ENCODE results near the gene GPD2.

GPD2 gene

DNA sequence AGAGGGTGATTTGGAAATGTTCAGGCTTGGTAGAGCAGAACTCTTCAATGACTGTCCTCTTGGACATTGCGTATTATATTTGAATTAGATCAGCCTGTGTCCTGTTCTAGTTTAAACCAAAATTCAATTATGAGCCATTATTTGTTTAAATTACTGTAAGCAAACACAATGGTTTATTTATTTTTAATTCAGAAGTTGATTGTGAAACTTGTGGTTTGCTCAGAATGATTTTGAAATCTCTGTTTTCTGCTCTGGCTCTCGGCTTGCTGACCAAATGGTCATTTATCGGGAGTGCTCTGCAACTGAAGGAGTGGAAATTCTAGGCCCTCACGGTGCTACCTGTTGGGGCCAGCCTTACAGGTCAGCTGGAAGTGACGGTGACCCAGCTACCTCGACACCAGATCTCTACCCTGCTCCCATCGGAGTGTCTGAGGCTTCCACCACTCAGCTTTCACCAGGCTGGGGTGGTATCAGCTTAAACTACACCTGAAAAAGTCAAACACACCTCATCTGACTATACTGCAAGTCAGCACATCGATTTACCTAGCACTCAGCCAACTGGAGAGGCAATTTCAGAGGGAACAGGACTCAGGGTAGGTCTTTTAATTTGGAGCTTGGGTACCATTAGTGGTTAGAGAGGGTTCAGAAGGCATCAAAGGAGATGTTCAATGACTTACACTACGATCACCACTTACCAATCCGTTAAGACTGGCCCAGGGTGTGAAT is 36.8 kb upstream of the GPD2 start:
- no CpG with 5 or more reads among the region's 10 CpGs for WGBS (ENCODE audit: extremely low coverage, insufficient coverage, low lambda C conversion rate)
- no peak overlapping the region for H4K8ac ChIP-seq (ENCODE audit: low read depth, low read length)
- H3K23ac ChIP-seq (ENCODE audit: low read length) = no peak overlapping the region
- no peak overlapping the region for H2BK5ac ChIP-seq (ENCODE audit: low read length)
- no peak overlapping the region for H2BK120ac ChIP-seq (ENCODE audit: low read depth, low read length)
- no peak overlapping the region for H3K18ac ChIP-seq (ENCODE audit: low read length)
- H3K4me3 ChIP-seq (ENCODE audit: low read length) = no peak overlapping the region
- H3K79me1 ChIP-seq (ENCODE audit: low read length) = no peaks in the 10 kb centered on the region
- no peak overlapping the region for H3K9ac ChIP-seq (ENCODE audit: low read length)
- H3K27me3 ChIP-seq (ENCODE audit: insufficient read depth, low read length, poor library complexity) = no peaks in the 10 kb centered on the region
- no peak overlapping the region for H2BK15ac ChIP-seq (replicated peaks; ENCODE audit: low read depth)
- no peak overlapping the region for H4K5ac ChIP-seq (ENCODE audit: low read length)
- H3K27ac ChIP-seq (ENCODE audit: low read depth, low read length) = no peak overlapping the region
- H3K4me2 ChIP-seq (ENCODE audit: low read length) = peak overlapping the region; percentile 91
- peak overlapping the region; percentile 8 for H3K56ac ChIP-seq (ENCODE audit: low read length)
- no peaks in the 10 kb centered on the region for H3K79me2 ChIP-seq (ENCODE audit: control insufficient read depth, insufficient read depth, low read length)
- no peak overlapping the region for H2AK5ac ChIP-seq (ENCODE audit: low read length)
- H3K4ac ChIP-seq (ENCODE audit: low read depth, low read length) = no peak overlapping the region
- H3K36me3 ChIP-seq (ENCODE audit: control insufficient read depth, insufficient read depth, low read length) = no peaks in the 10 kb centered on the region
- peaks cover 2% of the 10 kb centered on the region for H3K4me1 ChIP-seq (ENCODE audit: control insufficient read depth, low read depth, low read length)
- DNase-seq = peak; percentile 29

DNA sequence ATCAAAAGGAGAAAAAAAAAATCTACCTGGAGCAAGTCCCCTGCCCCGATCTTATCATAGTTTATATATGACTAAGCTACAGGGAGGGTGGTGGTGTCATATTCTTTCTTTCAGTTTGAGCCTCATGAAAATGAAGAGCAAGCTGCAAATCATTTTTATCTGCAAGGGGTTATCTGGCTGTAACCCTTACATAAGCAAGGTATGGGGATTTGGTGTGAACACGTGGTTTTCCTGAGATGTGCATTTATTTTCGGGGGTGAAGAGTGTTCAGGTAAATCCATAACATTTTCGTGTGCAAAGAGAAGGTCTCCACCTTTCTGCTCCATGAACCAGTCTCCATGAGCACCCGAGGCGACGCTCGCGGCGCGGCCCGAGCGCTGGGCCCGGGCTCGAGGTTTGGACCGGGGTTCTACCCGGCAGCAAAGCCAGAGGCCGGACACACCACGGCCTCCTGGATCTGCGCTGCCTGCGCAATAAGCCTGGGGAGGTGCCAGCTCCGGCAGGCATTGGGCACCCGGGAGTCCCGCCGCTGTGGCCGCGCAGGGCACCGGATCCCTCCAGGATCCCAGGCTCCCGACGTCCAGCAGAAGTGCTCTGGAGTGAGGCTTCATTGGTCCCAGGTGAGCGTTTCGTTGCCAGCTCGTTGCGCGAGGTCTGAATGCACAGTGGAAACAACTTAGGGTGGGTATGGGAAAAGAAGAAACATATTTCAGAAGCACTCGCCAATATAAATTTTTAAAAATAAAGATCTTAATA is 36.1 kb upstream of the GPD2 start:
- Histone ChIP-seq H3K4me2 (ENCODE audit: low read length) (peak overlapping the region; percentile 91), H3K4me3 (ENCODE audit: low read length) (peak overlapping the region; percentile 61), H3K27ac (ENCODE audit: low read depth, low read length) (no peak overlapping the region), H3K79me2 (ENCODE audit: control insufficient read depth, insufficient read depth, low read length) (no peaks in the 10 kb centered on the region), H3K27me3 (ENCODE audit: insufficient read depth, low read length, poor library complexity) (no peaks in the 10 kb centered on the region), H3K18ac (ENCODE audit: low read length) (no peak overlapping the region), H3K4ac (ENCODE audit: low read depth, low read length) (no peak overlapping the region), H2BK120ac (ENCODE audit: low read depth, low read length) (no peak overlapping the region), H3K56ac (ENCODE audit: low read length) (peak overlapping the region; percentile 89), H3K9ac (ENCODE audit: low read length) (peak overlapping the region; percentile 74), H3K23ac (ENCODE audit: low read length) (no peak overlapping the region), H2BK5ac (ENCODE audit: low read length) (no peak overlapping the region), H3K36me3 (ENCODE audit: control insufficient read depth, insufficient read depth, low read length) (no peaks in the 10 kb centered on the region), H3K4me1 (ENCODE audit: control insufficient read depth, low read depth, low read length) (peaks cover 2% of the 10 kb centered on the region), H3K79me1 (ENCODE audit: low read length) (no peaks in the 10 kb centered on the region), H2AK5ac (ENCODE audit: low read length) (no peak overlapping the region), H4K8ac (ENCODE audit: low read depth, low read length) (no peak overlapping the region), H2BK15ac (replicated peaks; ENCODE audit: low read depth) (no peak overlapping the region), H4K5ac (ENCODE audit: low read length) (no peak overlapping the region)
- peak; percentile 69 for DNase-seq
- WGBS (ENCODE audit: extremely low coverage, insufficient coverage, low lambda C conversion rate) = no CpG with 5 or more reads among the region's 36 CpGs

DNA sequence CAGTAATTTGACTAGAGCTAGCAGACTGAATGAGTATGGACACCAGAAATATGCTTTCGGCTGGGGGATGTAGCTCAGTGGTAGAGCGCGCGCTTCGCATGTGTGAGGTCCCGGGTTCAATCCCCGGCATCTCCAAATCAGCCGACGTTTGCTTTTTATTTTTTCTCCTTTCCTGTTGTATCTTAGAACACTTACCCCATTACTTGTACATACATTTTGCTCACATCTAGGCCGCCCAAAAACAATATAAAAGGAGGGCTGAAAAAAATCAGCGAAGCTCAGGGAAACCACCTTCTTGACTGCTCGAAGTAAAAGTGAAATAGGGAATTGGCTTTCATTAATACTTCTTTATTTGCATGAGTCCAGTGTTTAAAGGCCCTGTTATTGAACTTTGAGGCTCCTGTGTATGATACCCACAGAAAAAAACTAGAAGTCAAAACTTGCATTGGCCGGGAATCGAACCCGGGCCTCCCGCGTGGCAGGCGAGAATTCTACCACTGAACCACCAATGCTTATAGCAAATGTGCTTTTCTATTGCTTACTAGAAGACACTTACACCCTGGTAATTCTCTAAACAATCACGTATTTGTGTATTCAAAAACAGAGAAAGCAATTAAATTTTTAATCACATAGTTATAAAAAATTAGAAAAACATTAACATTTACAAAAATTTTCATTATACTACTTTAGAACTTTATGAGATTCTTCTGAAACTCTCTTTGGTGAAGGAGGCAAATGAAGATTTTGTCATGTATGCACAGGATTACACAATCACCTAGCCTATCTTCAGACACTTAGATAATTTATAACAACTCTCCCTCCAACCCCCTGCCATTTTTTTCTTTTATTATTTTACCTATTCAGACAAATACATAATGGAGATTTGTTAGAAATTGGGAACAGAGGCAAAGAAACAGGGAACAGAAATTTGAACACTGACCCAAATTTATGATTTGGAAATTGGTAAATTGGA is 35.2 kb upstream of the GPD2 start:
- Histone ChIP-seq H3K23ac (ENCODE audit: low read length) (no peak overlapping the region), H3K79me2 (ENCODE audit: control insufficient read depth, insufficient read depth, low read length) (no peaks in the 10 kb centered on the region), H3K56ac (ENCODE audit: low read length) (peak overlapping the region; percentile 35), H3K27ac (ENCODE audit: low read depth, low read length) (no peak overlapping the region), H4K5ac (ENCODE audit: low read length) (no peak overlapping the region), H3K4me3 (ENCODE audit: low read length) (peak overlapping the region; percentile 64), H3K79me1 (ENCODE audit: low read length) (no peaks in the 10 kb centered on the region), H3K18ac (ENCODE audit: low read length) (no peak overlapping the region), H3K27me3 (ENCODE audit: insufficient read depth, low read length, poor library complexity) (no peaks in the 10 kb centered on the region), H3K4me2 (ENCODE audit: low read length) (peak overlapping the region; percentile 85), H3K9ac (ENCODE audit: low read length) (peak overlapping the region; percentile 74), H2BK15ac (replicated peaks; ENCODE audit: low read depth) (no peak overlapping the region), H2AK5ac (ENCODE audit: low read length) (no peak overlapping the region), H2BK120ac (ENCODE audit: low read depth, low read length) (no peak overlapping the region), H3K4me1 (ENCODE audit: control insufficient read depth, low read depth, low read length) (peaks cover 2% of the 10 kb centered on the region), H3K4ac (ENCODE audit: low read depth, low read length) (no peak overlapping the region), H4K8ac (ENCODE audit: low read depth, low read length) (no peak overlapping the region), H3K36me3 (ENCODE audit: control insufficient read depth, insufficient read depth, low read length) (no peaks in the 10 kb centered on the region), H2BK5ac (ENCODE audit: low read length) (no peak overlapping the region)
- no CpG with 5 or more reads among the region's 19 CpGs for WGBS (ENCODE audit: extremely low coverage, insufficient coverage, low lambda C conversion rate)
- DNase-seq = peak; percentile 86

DNA sequence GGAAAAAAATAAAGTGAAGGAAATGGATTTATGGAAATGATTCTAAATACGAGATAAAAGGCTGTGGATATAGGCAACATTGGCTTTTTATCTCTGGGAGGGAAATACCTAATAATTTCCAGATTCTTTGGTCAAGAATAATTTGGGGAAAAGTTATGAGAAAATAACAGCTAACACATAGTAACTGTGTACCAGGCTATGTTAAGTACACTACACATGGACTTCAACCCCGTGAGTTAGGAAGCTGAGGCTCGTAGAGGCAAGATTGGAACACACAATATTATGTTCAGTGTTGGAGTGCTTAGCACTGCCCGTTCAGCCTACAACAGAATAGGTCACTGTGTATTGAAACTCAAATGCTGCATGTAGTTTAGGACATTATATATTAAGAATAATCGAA is 34.3 kb upstream of the GPD2 start:
- no peak overlapping the region for H3K18ac ChIP-seq (ENCODE audit: low read length)
- no peak overlapping the region for H3K23ac ChIP-seq (ENCODE audit: low read length)
- H2BK15ac ChIP-seq (replicated peaks; ENCODE audit: low read depth) = no peak overlapping the region
- H3K79me1 ChIP-seq (ENCODE audit: low read length) = no peaks in the 10 kb centered on the region
- H3K4me3 ChIP-seq (ENCODE audit: low read length) = no peak overlapping the region
- no peak overlapping the region for H3K9ac ChIP-seq (ENCODE audit: low read length)
- H3K27ac ChIP-seq (ENCODE audit: low read depth, low read length) = no peak overlapping the region
- no peaks in the 10 kb centered on the region for H3K27me3 ChIP-seq (ENCODE audit: insufficient read depth, low read length, poor library complexity)
- no peak overlapping the region for H2BK5ac ChIP-seq (ENCODE audit: low read length)
- no peak overlapping the region for H3K56ac ChIP-seq (ENCODE audit: low read length)
- H2BK120ac ChIP-seq (ENCODE audit: low read depth, low read length) = no peak overlapping the region
- H2AK5ac ChIP-seq (ENCODE audit: low read length) = no peak overlapping the region
- H3K4me2 ChIP-seq (ENCODE audit: low read length) = no peak overlapping the region
- no peak overlapping the region for H4K8ac ChIP-seq (ENCODE audit: low read depth, low read length)
- H3K79me2 ChIP-seq (ENCODE audit: control insufficient read depth, insufficient read depth, low read length) = no peaks in the 10 kb centered on the region
- H3K4ac ChIP-seq (ENCODE audit: low read depth, low read length) = no peak overlapping the region
- H4K5ac ChIP-seq (ENCODE audit: low read length) = no peak overlapping the region
- H3K4me1 ChIP-seq (ENCODE audit: control insufficient read depth, low read depth, low read length) = peaks cover 2% of the 10 kb centered on the region
- WGBS (ENCODE audit: extremely low coverage, insufficient coverage, low lambda C conversion rate) = 96% methylated on average over 2 of the region's 5 CpGs
- no peak for DNase-seq
- H3K36me3 ChIP-seq (ENCODE audit: control insufficient read depth, insufficient read depth, low read length) = no peaks in the 10 kb centered on the region

DNA sequence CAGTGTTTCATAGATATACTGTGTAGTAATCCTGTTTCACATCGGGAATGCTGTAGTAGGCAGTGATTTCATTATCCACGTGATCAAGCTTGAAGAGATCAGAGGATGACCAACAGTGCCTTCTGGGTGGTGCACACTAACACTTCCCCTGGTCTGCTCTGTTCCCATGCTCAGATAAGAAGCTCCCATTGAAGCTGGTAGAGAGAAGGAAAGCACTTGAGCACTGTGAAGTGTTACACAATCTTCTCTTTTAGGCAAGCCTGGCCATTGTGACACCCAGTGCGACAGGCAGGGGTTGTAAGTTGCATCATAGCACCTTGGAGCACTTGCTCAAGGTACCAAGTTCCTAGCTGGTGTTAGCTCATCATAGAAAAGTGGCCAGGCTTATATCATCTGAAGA is 30.6 kb upstream of the GPD2 start:
- Histone ChIP-seq H3K4me3 (ENCODE audit: low read length) (no peak overlapping the region), H3K9ac (ENCODE audit: low read length) (no peak overlapping the region), H3K4me1 (ENCODE audit: control insufficient read depth, low read depth, low read length) (no peaks in the 10 kb centered on the region), H3K36me3 (ENCODE audit: control insufficient read depth, insufficient read depth, low read length) (no peaks in the 10 kb centered on the region), H4K5ac (ENCODE audit: low read length) (no peak overlapping the region), H3K27ac (ENCODE audit: low read depth, low read length) (no peak overlapping the region), H4K8ac (ENCODE audit: low read depth, low read length) (no peak overlapping the region), H2BK5ac (ENCODE audit: low read length) (no peak overlapping the region), H3K79me2 (ENCODE audit: control insufficient read depth, insufficient read depth, low read length) (no peaks in the 10 kb centered on the region), H2AK5ac (ENCODE audit: low read length) (no peak overlapping the region), H2BK120ac (ENCODE audit: low read depth, low read length) (no peak overlapping the region), H3K18ac (ENCODE audit: low read length) (no peak overlapping the region), H3K27me3 (ENCODE audit: insufficient read depth, low read length, poor library complexity) (no peaks in the 10 kb centered on the region), H2BK15ac (replicated peaks; ENCODE audit: low read depth) (no peak overlapping the region), H3K56ac (ENCODE audit: low read length) (no peak overlapping the region), H3K23ac (ENCODE audit: low read length) (no peak overlapping the region), H3K4ac (ENCODE audit: low read depth, low read length) (no peak overlapping the region), H3K4me2 (ENCODE audit: low read length) (no peak overlapping the region), H3K79me1 (ENCODE audit: low read length) (no peaks in the 10 kb centered on the region)
- no CpG with 5 or more reads among the region's 3 CpGs for WGBS (ENCODE audit: extremely low coverage, insufficient coverage, low lambda C conversion rate)
- peak; percentile 27 for DNase-seq
